Caki2 (cell line): Measurements from ENCODE around the gene DSTN. TPM values are rescaled to one million over a fixed set of nuclear protein-coding genes. Genes with fewer than 3 reads are reported as not detected.

Experiments
- DNase-seq: peaks from one replicate; pipeline ENCODE4 v3.0.0-alpha.2; 2015; ENCODE audit warnings: low read depth
- in situ Hi-C: cut with HindIII; loops from 2 replicates; pipeline ENCODE4 v1.10.0; 2016; ENCODE audit warnings: low sequenced_read_pairs, low pct_unique_long_range_greater_than_20kb, mixed read lengths
- total RNA-seq: library from RNA; depleted of rRNA; stranded (reverse); fragments of >200 nt; shearing (Covaris generic); gene quantifications from 2 replicates; pipeline ENCODE4 v1.2.3, GENCODE V29; 2014; ENCODE audit warnings: low replicate concordance; rRNA removed

The DSTN gene
- 935 and 1,047 TPM in 2 replicates for total RNA-seq

DNA sequence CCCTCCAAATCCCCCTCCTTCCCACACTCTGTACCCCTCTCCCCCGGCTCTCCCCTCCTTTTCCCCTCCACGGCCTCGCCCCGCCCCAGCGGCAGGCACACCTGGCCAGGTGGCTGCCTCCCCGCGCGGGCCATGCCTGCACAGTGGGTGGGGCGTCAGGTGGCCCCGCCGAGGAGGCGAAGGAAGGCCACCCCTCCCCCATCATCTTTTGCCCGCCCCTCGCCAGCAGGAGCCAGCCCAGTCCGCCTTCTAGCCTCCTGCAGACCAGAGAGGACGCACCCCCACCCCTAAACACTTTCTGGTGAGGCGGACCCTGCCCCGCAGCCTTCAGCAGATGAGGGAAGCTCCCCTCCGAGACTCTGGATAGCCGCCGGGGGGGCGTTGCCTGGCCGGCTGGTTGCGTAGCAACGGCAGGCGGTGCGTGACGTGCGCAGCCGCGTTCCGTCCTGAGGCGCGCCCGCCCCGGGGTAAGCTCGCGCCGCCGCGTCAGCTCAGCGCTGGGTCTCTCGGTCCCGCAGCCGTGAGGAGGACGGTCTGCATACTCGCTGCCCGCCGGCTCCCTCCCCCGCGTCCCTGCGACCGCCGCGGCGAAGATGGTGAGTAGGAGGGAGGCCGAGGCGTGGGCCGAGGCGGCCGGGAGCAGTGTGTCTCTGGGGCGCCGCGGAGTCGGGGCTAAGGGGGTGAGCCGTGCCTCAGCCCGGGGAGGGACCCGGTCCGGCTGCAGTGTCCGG, at the start of gene DSTN:
Gene DSTN (plus strand): TSS at position 460 of the 731 bp plus-strand sequence. CDS start 134 bp downstream, at position 594.
- in situ Hi-C loops = no loop called here

DNA sequence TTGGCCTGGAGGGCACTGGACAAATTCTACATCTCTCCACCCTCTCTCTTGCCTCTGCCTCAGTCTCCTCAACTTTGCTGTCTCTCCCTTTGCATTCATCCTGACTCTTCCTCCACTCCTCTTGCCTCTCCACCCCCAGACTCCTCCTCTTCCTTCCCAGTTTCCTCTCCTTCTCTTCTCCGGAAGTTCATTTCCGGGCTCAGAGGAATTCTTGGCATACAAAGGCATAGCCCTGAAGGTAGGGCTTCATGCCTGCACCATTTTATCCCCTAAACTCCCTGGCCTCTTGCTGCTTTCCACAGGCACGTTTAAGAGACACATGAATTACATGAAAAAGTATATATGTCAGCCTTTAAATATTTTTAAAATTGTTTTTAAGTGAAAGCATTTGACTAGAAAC, 49.3 kb upstream of the DSTN start:
- DNase-seq = no peak
- in situ Hi-C loops = no loop called here

More for the DNA sequence above, at the start of gene DSTN:
- peak; percentile 99 for DNase-seq

DNA sequence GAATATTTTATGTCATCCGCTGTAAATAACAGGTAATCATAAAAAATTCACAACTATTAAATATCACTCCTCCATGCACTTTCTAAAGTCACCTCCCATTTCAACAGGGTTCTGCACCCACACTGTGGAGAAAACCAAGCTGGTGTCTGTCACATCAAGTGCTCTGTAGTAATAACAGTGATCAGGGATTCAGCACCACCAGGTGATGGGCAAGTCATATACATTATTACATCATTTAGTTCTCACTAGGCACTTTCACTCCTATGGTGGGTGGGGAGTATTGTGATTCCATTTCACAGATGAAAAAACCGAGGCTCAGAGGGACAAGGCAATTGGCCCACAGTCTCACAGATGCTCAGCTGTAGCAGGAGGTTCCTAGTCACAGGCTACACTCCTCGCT, 47.3 kb upstream of the DSTN start:
- no peak for DNase-seq
- in situ Hi-C loops = no loop called here

DNA sequence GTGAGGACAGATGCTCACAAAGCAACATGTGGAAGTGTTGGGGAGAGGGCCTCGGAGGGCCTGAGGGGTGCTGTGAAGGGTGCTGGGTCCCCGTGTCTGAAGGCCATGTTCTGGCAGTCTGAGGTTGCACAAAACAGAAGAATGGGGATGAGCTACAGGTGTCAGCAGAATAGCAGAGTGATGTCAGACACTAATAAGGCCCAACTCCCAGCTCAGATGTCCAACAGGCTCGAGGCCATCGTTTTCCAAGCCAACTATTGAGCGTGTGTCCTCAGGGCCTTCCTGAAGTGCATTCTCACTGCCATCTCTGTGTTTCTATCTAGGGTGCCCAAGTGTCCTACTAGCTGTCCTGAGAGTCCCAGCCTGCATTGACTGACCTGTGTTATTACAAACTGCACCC, 46.5 kb upstream of the DSTN start:
- in situ Hi-C loops = no loop called here
- no peak for DNase-seq

DNA sequence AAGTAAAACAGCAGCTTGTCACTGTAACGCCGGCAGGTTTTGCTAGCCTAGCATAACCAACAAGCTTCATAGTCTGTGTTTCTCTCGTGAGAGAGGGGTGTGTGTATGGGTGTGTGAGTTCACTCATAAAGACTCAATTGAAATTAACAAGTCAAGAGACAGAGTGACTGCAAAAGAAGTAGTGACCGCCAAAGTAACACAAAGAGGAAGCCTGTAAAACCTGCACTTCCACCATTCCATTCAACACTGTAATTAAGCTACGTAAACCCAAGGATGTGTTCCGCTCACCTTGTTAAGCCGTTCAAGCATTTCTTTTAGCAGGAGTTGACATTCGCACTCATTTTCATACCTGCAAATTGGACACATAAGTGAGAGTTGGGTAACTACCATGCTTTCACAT, 45.3 kb upstream of the DSTN start:
- no peak for DNase-seq
- in situ Hi-C loops = no loop called here

DNA sequence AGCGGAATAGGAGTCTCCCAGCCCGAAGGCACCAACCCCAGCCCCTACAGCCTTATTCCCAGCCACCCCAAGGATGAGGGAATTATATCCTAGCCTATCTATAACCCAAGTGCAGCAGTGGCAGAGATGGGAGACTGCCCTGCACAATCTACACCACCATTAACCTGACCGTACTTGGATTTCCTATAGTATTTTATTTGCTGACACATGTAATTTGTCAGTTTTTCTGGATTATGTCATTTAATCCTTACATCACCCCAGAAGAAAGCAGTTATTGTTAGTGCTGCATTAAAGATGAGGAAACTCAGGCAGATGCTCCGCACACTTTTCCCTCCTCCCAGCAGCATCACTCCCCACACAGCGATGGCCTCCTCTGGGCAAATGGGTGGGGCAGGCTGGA, 44.7 kb upstream of the DSTN start:
- DNase-seq = no peak
- in situ Hi-C loops = no loop called here

DNA sequence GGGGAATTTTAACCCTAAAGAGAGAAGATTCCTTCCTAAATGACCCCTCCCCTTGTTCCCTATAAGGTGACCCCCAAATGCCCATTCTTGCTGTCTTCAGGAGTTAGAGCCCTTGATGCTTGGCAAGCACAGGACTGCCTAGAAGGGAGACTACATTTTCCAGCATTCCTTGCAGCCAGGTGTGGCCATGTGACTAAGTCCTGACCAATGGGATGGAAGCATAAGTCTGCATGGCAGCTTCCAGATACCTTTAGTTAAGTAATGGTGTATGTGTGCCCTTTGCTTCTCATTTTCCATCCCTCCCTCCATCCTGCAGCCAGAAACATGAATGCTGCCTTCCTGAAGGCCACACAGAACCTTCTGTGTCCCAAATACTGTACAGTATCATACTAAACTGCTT, 44.2 kb upstream of the DSTN start:
- DNase-seq = peak; percentile 37

DNA sequence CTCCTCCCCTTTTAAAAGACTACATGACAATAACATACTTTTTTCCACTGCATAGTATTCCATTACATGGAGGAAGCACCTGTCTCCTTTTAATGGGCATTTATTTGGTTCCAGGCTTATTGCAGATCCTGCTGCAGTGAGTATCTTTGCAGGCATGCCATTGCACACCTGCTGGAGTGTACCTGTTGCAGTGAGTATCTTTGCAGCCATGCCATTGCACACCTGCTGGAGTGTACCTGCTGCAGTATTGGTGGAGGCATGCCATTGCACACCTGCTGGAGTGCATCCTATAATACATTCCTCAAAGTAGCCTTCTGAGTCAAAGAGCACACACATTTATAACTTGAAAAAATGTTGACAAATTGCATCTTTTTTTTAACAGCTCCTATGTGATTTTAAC, 40.3 kb upstream of the DSTN start:
- no peak for DNase-seq
- in situ Hi-C loops = no loop called here

More for the DNA sequence above, 44.2 kb upstream of the DSTN start:
- in situ Hi-C loops = no loop called here

DNA sequence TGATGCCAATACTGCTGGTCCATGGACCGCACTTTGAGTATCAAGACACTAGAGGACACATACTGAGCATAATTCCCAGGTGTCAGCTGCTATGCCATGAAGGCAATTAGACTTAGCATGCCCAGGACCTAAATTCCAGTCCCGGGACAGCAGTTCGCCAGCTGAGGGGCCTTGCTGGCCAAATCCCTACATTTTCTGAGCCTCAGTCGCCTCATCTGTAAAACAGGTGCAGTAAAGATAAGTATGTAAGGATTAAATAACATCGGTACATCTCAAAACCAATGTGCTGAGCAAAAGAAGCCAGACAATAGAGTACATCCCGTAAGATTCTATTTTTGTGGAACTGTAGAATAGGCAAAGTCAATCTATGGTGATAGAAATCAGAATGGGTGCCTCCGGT, 39.7 kb upstream of the DSTN start:
- DNase-seq = no peak
- in situ Hi-C loops = no loop called here

DNA sequence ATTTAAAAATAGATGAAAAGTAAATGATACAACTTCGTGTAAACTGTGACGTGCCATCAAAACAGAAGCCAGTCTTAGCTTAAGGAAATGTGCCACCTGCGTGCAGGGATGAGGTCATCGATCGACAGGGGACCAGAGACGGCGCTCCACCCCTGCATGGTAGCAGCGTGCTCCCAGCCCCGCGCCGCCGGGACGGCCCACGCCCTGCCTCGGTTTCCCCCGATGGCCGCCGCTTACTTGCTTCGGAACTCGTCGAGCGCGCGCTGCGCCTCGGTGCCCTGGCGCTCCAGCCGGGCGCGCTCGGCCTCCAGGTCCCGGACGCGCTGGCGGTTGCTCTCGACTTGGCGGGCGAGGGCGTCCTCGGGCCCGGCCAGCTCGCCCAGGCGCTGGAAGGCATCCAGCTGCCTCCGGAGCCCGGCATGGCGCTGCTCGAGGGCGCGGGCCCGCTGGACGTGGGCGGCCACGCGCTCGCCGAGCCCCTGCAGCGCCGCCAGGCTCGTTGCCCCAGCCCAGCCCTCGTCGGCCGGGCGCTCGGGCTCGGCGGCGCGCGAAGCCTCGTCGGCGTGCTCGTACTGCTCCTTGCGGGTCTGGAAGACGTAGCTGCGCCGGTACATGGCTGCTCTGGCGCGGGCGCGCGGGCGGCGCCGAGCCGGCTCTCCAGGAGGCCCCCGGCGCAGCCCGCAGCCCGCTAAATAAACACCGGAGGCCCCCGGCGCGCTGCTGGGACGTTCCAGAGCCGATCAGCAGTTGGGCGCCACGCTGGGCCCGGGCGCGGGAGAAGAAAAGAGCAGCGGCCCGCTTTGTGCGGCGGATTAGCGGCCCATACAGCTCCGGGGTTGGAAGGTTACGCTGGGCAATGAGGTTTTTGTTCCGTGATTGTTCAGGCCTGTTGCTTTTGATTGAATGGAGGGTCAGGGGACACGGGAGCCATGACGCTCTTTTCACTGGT, 38.9 kb upstream of the DSTN start, which contains the start of gene BFSP1:
Gene BFSP1 (minus strand): TSS at position 664 of the 949 bp plus-strand sequence. CDS start 50 bp downstream, at position 614.
- in situ Hi-C loops = no loop called here

DNA sequence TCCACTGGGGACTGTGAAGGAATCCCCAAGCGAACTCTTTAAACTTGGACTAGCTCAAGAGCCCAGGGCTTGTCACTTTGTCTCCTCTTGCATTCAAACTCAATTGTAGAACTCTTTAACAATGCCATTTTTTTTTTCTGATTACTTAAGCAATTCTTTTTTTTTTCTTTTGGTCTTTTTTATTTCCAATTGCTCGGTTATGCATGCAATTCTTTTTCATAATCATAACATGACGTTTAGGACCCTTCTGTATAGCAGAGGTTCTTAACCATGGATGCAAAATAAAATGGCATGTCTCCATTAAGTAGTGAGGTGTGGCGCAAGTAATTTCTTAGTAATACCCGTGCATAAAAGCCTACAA, 38.2 kb upstream of the DSTN start:
- DNase-seq = no peak
- in situ Hi-C loops = no loop called here

More for the DNA sequence above, 38.9 kb upstream of the DSTN start, which contains the start of gene BFSP1:
- peak; percentile 78 for DNase-seq

DNA sequence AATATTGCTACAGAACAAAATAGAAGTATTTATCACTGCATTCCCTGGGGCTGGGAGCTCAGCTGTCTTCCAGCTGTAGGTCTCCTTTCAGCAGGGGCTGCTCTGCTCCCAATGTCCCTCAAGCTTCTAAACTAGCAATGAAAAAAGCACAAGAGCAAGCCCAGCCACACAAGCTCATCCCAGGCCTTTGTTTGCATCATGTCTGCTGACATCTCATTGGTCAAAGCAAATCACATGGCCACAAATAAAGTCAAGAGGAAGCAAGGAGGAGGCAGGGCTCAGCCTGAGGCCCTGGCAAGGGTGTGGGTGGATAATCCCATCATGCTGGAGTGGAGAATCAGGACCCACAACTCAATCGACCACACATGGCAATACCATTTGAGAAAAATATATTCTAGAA, 36.5 kb upstream of the DSTN start:
- DNase-seq = peak; percentile 68
- in situ Hi-C loops = no loop called here

DNA sequence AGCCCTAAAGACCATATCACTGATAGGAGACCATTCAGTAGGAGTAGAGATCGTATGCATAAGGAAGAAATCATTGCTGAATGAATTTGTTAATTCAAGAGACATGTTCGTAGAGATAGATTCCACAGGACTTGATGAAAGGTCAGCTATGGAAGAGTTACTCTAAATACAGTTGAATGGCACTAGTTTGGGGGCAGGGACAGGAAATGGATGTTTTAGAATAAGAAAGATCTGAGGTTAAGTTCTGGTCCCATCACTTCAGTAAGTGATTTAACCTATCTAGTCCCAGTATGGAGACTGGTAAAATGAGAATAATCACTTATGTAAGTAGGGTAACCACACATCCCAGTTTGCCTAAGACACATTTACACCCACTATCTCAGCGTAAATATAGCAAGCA, 35.8 kb upstream of the DSTN start:
- no peak for DNase-seq
- in situ Hi-C loops = no loop called here

DNA sequence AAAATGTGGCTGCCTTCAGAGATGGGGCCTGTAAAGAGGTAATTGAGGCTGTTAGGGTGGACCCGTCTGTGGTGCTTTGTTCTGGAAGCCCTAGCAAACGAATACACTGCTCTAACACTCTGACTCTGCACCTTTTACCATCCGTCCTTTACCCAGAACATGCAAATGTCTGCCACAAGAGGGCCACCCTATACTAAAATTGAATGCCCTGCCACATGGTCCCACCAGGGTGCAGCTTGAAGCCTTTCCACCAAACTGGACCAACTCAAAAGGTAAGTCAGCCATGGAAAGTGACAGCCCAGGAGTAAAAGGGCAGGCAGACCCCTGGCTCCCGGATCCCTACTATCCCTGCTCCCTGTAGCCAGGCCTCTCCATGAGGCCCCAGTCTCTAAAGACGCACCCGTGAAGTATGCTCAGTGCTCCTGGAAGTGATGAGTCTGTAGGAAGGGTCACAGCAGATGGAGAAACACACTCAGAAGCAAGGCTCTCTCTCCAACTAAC, 32.9 kb upstream of the DSTN start:
- in situ Hi-C loops = no loop called here
- DNase-seq = peak; percentile 87

DNA sequence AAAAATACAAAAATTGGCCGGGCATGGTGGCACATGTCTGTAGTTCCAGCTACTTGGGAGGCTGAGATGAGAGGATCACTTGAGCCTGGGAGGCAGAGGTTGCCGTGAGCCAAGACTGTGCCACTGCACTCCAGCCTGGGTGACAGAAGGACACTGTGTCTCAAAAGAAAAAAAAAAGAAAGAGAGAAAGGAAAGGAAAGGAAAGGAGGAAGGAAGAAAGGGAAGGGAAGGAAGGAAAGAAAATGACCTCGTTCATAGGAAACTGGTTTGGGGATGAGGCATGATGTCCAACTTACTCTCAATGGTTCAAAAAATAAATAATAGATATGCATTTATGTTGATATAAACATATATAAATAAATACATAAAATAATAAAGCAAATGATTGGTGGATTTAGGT, 31.9 kb upstream of the DSTN start:
- in situ Hi-C loops = no loop called here
- DNase-seq = no peak

DNA sequence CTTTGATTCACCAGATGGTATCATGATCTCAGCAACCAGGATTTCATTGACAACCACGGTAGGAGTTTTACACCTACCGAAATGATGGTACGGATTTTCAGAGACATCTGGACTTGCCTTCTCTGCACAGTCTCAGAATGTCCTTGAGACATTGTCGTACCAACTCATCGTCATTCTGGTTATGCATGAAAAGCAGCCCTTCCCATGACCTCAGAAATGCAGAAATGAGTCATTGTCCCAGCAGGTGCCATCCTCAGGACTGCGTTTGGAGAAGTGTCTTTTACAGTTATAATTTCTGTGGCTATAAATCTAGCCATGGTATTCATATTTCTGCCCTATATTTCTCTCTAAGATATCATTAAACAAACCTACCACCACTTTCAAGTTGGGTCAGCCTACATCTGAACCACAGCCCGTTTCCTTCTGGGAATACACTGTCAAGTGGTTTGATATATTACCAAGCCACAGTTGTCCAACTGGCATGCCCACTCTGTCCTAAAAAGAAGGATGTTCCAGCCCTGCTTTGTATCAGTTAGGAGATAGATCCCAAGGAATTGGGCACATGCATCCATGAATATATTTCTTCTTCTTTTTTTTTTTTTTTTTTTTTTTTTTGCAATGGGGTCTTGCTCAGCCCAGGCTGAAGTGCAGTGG, 31.2 kb upstream of the DSTN start:
- in situ Hi-C loops = no loop called here
- peak; percentile 75 for DNase-seq

DNA sequence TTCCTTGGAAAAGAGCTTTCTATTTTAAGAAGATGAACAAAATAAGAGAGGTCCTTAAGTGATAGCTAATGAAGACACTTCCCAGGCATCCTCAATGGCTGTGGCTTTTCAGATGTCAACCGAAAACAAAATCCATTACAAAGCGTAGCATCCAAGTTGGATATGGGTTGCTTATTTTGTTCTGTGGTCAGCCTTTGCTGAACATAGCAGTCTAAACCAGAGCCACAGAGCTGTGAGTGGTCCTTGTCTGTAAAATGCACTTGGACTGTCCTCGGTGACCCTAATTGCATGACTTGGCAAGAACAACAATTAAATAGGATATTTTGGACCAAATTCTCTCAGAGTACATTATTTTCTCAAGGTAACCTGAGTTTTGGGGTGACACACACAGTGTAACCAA, 28.3 kb upstream of the DSTN start:
- DNase-seq = no peak
- in situ Hi-C loops = loop anchor here (5.0 kb wide), 1 partner anchor 51 kb away; no protein-coding TSS in a partner anchor

DNA sequence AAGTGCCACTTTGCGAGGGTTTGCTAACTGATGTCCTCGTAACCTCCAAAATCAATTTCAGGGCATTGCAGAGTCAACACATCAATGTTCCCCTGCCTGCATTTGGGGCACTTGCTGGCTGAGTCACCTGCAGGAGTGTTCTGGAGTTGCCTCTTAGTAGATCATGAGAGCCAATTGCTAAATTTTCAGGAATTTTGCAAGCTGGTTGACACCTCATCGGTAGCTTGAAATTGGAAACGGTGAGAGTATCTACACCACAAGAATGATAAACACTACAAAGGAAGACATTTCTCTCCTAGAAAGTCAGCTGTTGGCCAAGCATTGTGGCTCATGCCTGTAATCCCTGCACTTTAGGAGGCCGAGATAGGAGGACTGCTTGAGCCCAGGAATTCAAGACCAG, 27.9 kb upstream of the DSTN start:
- in situ Hi-C loops = loop anchor here (5.0 kb wide), 1 partner anchor 50 kb away; no protein-coding TSS in a partner anchor
- no peak for DNase-seq
